Measurements from ENCODE around the gene PTPRU. TPM values are rescaled to one million over a fixed set of nuclear protein-coding genes. Genes with fewer than 3 reads are reported as not detected.

Gene PTPRU
- total RNA-seq, 1 experiment from 2014 or later = 6.8 TPM

DNA sequence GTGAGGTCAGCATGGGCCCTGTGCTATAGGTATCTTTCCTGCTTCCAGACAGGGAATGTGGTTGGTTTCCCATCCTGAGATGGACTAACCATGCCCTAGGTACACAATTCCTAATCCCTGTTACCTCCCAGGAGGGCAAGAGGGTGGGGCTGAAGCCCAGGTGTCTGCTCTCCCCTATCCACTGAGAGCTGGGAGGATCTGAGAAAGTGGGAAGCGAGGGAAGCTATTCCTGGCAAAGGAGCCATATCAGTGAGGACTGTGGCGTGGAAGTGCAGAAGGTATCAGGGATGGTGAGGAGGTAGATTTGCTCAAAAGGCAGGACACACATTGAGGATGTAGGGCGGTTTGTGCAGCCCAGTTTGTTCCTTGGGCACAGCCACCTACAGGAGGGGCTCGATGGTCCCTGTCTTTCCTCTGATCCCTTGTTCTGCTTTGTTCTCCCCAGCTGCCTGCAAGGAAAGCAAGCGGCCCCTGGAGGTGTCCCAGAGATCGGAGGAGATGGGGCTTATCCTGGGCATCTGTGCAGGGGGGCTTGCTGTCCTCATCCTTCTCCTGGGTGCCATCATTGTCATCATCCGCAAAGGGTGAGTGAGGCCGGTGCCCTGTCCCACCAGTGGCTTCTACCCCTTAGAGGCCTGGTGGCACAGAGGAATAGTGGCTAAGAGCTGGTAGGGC is 48.1 kb downstream of the PTPRU start:
- ChIA-PET CTCF (no interaction called here), POLR2A (ENCODE audit: low non-redundant PET) (no interaction called here)
- no peaks in the 10 kb centered on the region for H3K36me3 ChIP-seq (ENCODE audit: insufficient read depth, low read length, poor library complexity, severe bottlenecking)
- H3K27ac ChIP-seq (ENCODE audit: low read depth, low read length, poor library complexity, severe bottlenecking) = no peak overlapping the region
- H3K4me1 ChIP-seq (ENCODE audit: insufficient read depth, low read length, poor library complexity, severe bottlenecking) = peaks cover 9% of the 10 kb centered on the region
- intact Hi-C loops (cut with micrococcal nuclease; ENCODE audit: unreplicated experiment) = no loop called here
- BruUV-seq (replicated peaks) = no TSS peak
- H3K27me3 ChIP-seq (replicated peaks; ENCODE audit: insufficient read depth, low read depth, low read length, poor library complexity) = no peaks in the 10 kb centered on the region
- DNase-seq (ENCODE audit: low spot score) = no peak
- no peak for TF ChIP-seq EZH2 (IDR thresholded peaks at IDR 0.05; ENCODE audit: borderline replicate concordance, low read depth, low read length, poor library complexity, severe bottlenecking)
- TF ChIP-seq, protein P1, sequence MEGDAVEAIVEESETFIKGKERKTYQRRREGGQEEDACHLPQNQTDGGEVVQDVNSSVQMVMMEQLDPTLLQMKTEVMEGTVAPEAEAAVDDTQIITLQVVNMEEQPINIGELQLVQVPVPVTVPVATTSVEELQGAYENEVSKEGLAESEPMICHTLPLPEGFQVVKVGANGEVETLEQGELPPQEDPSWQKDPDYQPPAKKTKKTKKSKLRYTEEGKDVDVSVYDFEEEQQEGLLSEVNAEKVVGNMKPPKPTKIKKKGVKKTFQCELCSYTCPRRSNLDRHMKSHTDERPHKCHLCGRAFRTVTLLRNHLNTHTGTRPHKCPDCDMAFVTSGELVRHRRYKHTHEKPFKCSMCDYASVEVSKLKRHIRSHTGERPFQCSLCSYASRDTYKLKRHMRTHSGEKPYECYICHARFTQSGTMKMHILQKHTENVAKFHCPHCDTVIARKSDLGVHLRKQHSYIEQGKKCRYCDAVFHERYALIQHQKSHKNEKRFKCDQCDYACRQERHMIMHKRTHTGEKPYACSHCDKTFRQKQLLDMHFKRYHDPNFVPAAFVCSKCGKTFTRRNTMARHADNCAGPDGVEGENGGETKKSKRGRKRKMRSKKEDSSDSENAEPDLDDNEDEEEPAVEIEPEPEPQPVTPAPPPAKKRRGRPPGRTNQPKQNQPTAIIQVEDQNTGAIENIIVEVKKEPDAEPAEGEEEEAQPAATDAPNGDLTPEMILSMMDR (conservative IDR thresholded peaks at IDR 0.05; ENCODE audit: low read depth, low read length) = no peak
- no peak overlapping the region for H3K4me3 ChIP-seq (ENCODE audit: low read depth, low read length, poor library complexity, severe bottlenecking)
- no peaks in the 10 kb centered on the region for H3K9me3 ChIP-seq (ENCODE audit: low read depth, low read length, poor library complexity, severe bottlenecking)

DNA sequence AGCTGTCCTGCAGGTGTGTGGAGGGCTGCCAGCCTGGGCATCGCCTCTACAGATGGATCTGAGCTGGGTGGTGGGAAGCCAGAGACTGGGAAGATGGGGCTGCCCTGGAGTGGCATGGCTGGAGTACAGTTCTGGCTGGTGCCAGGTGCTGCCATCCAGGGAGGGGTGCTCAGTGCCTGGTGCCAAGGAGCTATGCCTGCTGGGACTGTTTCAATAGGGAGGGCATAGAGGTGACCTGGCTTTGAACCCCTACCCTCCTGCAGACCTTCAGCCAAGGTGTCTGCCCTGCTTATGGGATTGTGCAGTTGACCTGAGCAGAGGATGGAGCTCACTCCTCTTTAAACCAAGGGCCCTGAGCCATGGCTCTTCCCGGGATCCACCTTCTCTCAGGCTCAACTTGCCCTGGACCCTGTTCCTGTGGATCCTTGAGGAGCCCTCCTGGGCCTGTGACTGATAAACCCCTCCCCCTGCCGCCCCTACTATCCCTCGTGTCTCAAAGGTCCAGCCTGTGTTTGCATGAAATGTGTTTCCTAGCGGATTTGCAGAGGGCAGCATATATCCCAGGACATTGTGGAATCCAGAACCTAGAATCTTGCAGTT is 48.7 kb downstream of the PTPRU start:
- Histone ChIP-seq H3K27me3 (replicated peaks; ENCODE audit: insufficient read depth, low read depth, low read length, poor library complexity) (no peaks in the 10 kb centered on the region), H3K4me3 (ENCODE audit: low read depth, low read length, poor library complexity, severe bottlenecking) (no peak overlapping the region), H3K36me3 (ENCODE audit: insufficient read depth, low read length, poor library complexity, severe bottlenecking) (no peaks in the 10 kb centered on the region), H3K9me3 (ENCODE audit: low read depth, low read length, poor library complexity, severe bottlenecking) (no peaks in the 10 kb centered on the region), H3K27ac (ENCODE audit: low read depth, low read length, poor library complexity, severe bottlenecking) (no peak overlapping the region), H3K4me1 (ENCODE audit: insufficient read depth, low read length, poor library complexity, severe bottlenecking) (peaks cover 9% of the 10 kb centered on the region)
- ChIA-PET POLR2A (ENCODE audit: low non-redundant PET) (no interaction called here), CTCF (no interaction called here)
- no TSS peak for BruUV-seq (replicated peaks)
- no peak for TF ChIP-seq EZH2 (IDR thresholded peaks at IDR 0.05; ENCODE audit: borderline replicate concordance, low read depth, low read length, poor library complexity, severe bottlenecking)
- TF ChIP-seq, protein P1 (conservative IDR thresholded peaks at IDR 0.05; ENCODE audit: low read depth, low read length) = no peak
- DNase-seq (ENCODE audit: low spot score) = no peak
- intact Hi-C loops (cut with micrococcal nuclease; ENCODE audit: unreplicated experiment) = no loop called here

DNA sequence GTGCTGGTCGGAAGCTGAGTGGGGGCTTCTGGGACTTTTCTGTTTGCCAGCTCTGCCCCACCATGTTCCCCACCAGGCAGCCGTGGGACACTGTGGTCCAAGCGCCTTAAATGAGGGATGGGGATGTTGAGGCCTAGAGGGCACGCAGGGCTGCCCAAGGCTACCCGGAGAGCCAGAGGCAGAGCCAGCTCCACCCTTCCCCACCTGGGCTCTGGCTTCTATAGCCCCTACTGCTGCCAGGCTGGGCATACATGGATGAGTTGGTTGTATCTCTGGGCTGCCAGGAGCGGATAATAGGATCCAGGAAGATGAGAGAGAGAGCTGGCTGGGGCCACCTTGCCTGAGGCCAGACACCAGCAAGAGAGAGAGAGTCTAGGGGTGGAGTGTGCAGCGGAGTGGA is 49.4 kb downstream of the PTPRU start:
- TF ChIP-seq, protein P1 (conservative IDR thresholded peaks at IDR 0.05; ENCODE audit: low read depth, low read length) = no peak
- no peak for TF ChIP-seq EZH2 (IDR thresholded peaks at IDR 0.05; ENCODE audit: borderline replicate concordance, low read depth, low read length, poor library complexity, severe bottlenecking)

More for the DNA sequence above, 49.4 kb downstream of the PTPRU start:
- BruUV-seq (replicated peaks) = no TSS peak
- intact Hi-C loops (cut with micrococcal nuclease; ENCODE audit: unreplicated experiment) = no loop called here
- Histone ChIP-seq H3K4me3 (ENCODE audit: low read depth, low read length, poor library complexity, severe bottlenecking) (no peak overlapping the region), H3K4me1 (ENCODE audit: insufficient read depth, low read length, poor library complexity, severe bottlenecking) (peaks cover 9% of the 10 kb centered on the region), H3K9me3 (ENCODE audit: low read depth, low read length, poor library complexity, severe bottlenecking) (no peaks in the 10 kb centered on the region), H3K36me3 (ENCODE audit: insufficient read depth, low read length, poor library complexity, severe bottlenecking) (no peaks in the 10 kb centered on the region), H3K27me3 (replicated peaks; ENCODE audit: insufficient read depth, low read depth, low read length, poor library complexity) (no peaks in the 10 kb centered on the region), H3K27ac (ENCODE audit: low read depth, low read length, poor library complexity, severe bottlenecking) (no peak overlapping the region)
- POLR2A ChIA-PET (ENCODE audit: low non-redundant PET) = no interaction called here
- DNase-seq (ENCODE audit: low spot score) = no peak
- CTCF ChIA-PET = no interaction called here

Data from A673 (cell line).